ENCODE measurements around the gene CA4.

CA4 gene

GRCh38 chr17:60146206-60146605, 3.6 kb upstream of the CA4 start:
- no peak overlapping the region for H3K4me3 ChIP-seq (ENCODE audit: severe bottlenecking)
- H3K9me3 ChIP-seq (ENCODE audit: severe bottlenecking): no peaks in the 10 kb centered on the region
- H3K4me1 ChIP-seq (ENCODE audit: insufficient read depth, poor library complexity, severe bottlenecking): no peaks in the 10 kb centered on the region
- H3K27ac ChIP-seq (ENCODE audit: poor library complexity, severe bottlenecking): no peak overlapping the region
- H3K36me3 ChIP-seq (ENCODE audit: low read depth): no peaks in the 10 kb centered on the region
- TF ChIP-seq CTCF (IDR thresholded peaks at IDR 0.05; ENCODE audit: poor library complexity, severe bottlenecking): no peak
- DNase-seq (ENCODE audit: low spot score) (no peak), ATAC-seq (ENCODE audit: low read depth) (no peak)
- peaks cover 59% of the 10 kb centered on the region for H3K27me3 ChIP-seq (ENCODE audit: insufficient read depth, poor library complexity, severe bottlenecking)

- no peak for ATAC-seq (ENCODE audit: low read depth)
- peaks cover 66% of the 10 kb centered on the region for H3K27me3 ChIP-seq (ENCODE audit: insufficient read depth, poor library complexity, severe bottlenecking)
- no peak overlapping the region for H3K27ac ChIP-seq (ENCODE audit: poor library complexity, severe bottlenecking)
- no peak for DNase-seq (ENCODE audit: low spot score)
- H3K36me3 ChIP-seq (ENCODE audit: low read depth): no peaks in the 10 kb centered on the region
- H3K4me1 ChIP-seq (ENCODE audit: insufficient read depth, poor library complexity, severe bottlenecking): no peaks in the 10 kb centered on the region
- no peaks in the 10 kb centered on the region for H3K9me3 ChIP-seq (ENCODE audit: severe bottlenecking)
- no peak overlapping the region for H3K4me3 ChIP-seq (ENCODE audit: severe bottlenecking)
- TF ChIP-seq CTCF (IDR thresholded peaks at IDR 0.05; ENCODE audit: poor library complexity, severe bottlenecking): no peak
Measured at GRCh38 chr17:60147553-60148223, 2.1 kb upstream of the CA4 start.

- no peaks in the 10 kb centered on the region for H3K9me3 ChIP-seq (ENCODE audit: severe bottlenecking)
- H3K27ac ChIP-seq (ENCODE audit: poor library complexity, severe bottlenecking): no peak overlapping the region
- DNase-seq (ENCODE audit: low spot score): no peak
- ATAC-seq (ENCODE audit: low read depth): no peak
- TF ChIP-seq CTCF (IDR thresholded peaks at IDR 0.05; ENCODE audit: poor library complexity, severe bottlenecking): no peak
- no peaks in the 10 kb centered on the region for H3K4me1 ChIP-seq (ENCODE audit: insufficient read depth, poor library complexity, severe bottlenecking)
- H3K36me3 ChIP-seq (ENCODE audit: low read depth): no peaks in the 10 kb centered on the region
- peaks cover 71% of the 10 kb centered on the region for H3K27me3 ChIP-seq (ENCODE audit: insufficient read depth, poor library complexity, severe bottlenecking)
- H3K4me3 ChIP-seq (ENCODE audit: severe bottlenecking): no peak overlapping the region
Measured at GRCh38 chr17:60148373-60148772, 1.4 kb upstream of the CA4 start.

- Histone ChIP-seq H3K9me3 (ENCODE audit: severe bottlenecking) (no peaks in the 10 kb centered on the region), H3K27ac (ENCODE audit: poor library complexity, severe bottlenecking) (no peak overlapping the region), H3K4me1 (ENCODE audit: insufficient read depth, poor library complexity, severe bottlenecking) (no peaks in the 10 kb centered on the region), H3K4me3 (ENCODE audit: severe bottlenecking) (no peak overlapping the region), H3K27me3 (ENCODE audit: insufficient read depth, poor library complexity, severe bottlenecking) (peaks cover 54% of the 10 kb centered on the region), H3K36me3 (ENCODE audit: low read depth) (no peaks in the 10 kb centered on the region)
- DNase-seq (ENCODE audit: low spot score) (no peak), ATAC-seq (ENCODE audit: low read depth) (no peak)
- no peak for TF ChIP-seq CTCF (IDR thresholded peaks at IDR 0.05; ENCODE audit: poor library complexity, severe bottlenecking)
Measured at GRCh38 chr17:60151355-60151754, 1.6 kb downstream of the CA4 start.

- TF ChIP-seq CTCF (IDR thresholded peaks at IDR 0.05; ENCODE audit: poor library complexity, severe bottlenecking): no peak
- no peaks in the 10 kb centered on the region for H3K4me1 ChIP-seq (ENCODE audit: insufficient read depth, poor library complexity, severe bottlenecking)
- peaks cover 47% of the 10 kb centered on the region for H3K27me3 ChIP-seq (ENCODE audit: insufficient read depth, poor library complexity, severe bottlenecking)
- no peaks in the 10 kb centered on the region for H3K36me3 ChIP-seq (ENCODE audit: low read depth)
- no peaks in the 10 kb centered on the region for H3K9me3 ChIP-seq (ENCODE audit: severe bottlenecking)
- H3K27ac ChIP-seq (ENCODE audit: poor library complexity, severe bottlenecking): no peak overlapping the region
- no peak overlapping the region for H3K4me3 ChIP-seq (ENCODE audit: severe bottlenecking)
- ATAC-seq (ENCODE audit: low read depth) (no peak), DNase-seq (ENCODE audit: low spot score) (no peak)
Measured at GRCh38 chr17:60153606-60154390, 4.0 kb downstream of the CA4 start.

Data from RWPE2 (cell line).